Measurements from ENCODE around the gene MOCOS. TPM values are rescaled to one million over a fixed set of nuclear protein-coding genes. Genes with fewer than 3 reads are reported as not detected.

Gene MOCOS
- total and polyA plus RNA-seq, 11 donors: 0.07 to 1.0 (median 0.26) TPM

DNA sequence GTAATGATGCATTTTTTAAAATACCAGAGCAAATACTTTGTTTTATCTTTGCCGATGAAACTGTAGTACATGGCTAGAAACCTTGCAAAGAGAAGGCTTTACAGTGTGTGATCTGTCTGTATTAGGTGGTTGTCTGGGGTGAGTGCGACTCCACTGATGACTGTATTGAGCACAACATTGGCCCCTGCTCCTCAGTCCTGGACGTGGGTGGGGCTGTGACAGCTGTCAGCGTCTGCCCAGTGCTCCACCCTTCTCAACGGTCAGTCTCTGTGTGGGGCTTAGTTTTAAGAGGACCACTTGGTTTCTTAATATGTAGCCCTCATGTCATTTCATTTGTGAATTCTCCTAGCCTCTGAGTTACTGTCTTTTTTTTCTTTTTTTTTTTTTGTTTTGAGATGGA lies 17.4 kb upstream of the MOCOS start:
- H3K4me3 ChIP-seq: no peak overlapping the region
- H3K4me1 ChIP-seq: no peaks in the 10 kb centered on the region
- WGBS, 4 donors: 60 to 82% (median 73%) methylated on average over 5 of the region's 5 CpGs
- DNase-seq (no peak), ATAC-seq (no peak)
- no peak for TF ChIP-seq POLR2A (IDR thresholded peaks at IDR 0.05)
- TF ChIP-seq, protein P1, sequence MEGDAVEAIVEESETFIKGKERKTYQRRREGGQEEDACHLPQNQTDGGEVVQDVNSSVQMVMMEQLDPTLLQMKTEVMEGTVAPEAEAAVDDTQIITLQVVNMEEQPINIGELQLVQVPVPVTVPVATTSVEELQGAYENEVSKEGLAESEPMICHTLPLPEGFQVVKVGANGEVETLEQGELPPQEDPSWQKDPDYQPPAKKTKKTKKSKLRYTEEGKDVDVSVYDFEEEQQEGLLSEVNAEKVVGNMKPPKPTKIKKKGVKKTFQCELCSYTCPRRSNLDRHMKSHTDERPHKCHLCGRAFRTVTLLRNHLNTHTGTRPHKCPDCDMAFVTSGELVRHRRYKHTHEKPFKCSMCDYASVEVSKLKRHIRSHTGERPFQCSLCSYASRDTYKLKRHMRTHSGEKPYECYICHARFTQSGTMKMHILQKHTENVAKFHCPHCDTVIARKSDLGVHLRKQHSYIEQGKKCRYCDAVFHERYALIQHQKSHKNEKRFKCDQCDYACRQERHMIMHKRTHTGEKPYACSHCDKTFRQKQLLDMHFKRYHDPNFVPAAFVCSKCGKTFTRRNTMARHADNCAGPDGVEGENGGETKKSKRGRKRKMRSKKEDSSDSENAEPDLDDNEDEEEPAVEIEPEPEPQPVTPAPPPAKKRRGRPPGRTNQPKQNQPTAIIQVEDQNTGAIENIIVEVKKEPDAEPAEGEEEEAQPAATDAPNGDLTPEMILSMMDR (IDR thresholded peaks at IDR 0.05): no peak
- intact Hi-C loops (cut with DNase I): loop anchor here in 1 of 10 donors (5.0 kb wide), 1 partner anchor 102 kb away; no protein-coding TSS in a partner anchor
- peaks cover 0 to 100% (median 95%) of the 10 kb centered on the region in 9 donors for H3K36me3 ChIP-seq
- H3K27ac ChIP-seq: no peak overlapping the region
- H3K27me3 ChIP-seq: no peaks in the 10 kb centered on the region
- H3K9me3 ChIP-seq: no peaks in the 10 kb centered on the region

DNA sequence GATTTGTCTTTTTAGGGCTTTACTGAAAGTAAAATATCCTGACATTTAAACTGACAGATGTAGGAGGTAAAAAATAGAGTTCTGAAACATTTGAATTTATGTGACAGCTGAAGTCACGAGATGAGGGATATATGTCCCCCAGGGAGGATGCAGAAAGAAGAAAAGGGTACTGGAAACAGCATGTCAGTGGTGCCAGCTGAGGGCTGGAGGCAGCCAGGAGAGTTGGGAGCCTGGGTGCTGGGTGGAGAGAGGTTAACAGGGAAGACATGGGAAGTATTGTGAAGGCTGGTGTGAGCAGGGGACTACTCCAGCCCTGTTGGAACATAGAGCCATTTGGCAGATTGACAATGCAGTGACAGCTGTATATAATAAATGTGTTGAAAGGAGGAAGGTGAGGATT lies 11.8 kb upstream of the MOCOS start:
- intact Hi-C loops (cut with DNase I): no loop called here
- no peak for ATAC-seq
- Histone ChIP-seq H3K36me3 (peaks cover 0 to 74% (median 66%) of the 10 kb centered on the region in 9 donors), H3K4me1 (peaks cover 0 to 13% (median 11%) of the 10 kb centered on the region in 12 donors), H3K27ac (no peak overlapping the region), H3K9me3 (no peaks in the 10 kb centered on the region), H3K27me3 (no peaks in the 10 kb centered on the region), H3K4me3 (no peak overlapping the region)
- TF ChIP-seq, protein P1 (IDR thresholded peaks at IDR 0.05): no peak
- TF ChIP-seq POLR2A (IDR thresholded peaks at IDR 0.05): no peak
- WGBS, 4 donors: 77 to 85% (median 82%) methylated on average over 1 of the region's 1 CpG
- DNase-seq: no peak

- DNase-seq (no peak), ATAC-seq (no peak)
- no peak for TF ChIP-seq POLR2A (IDR thresholded peaks at IDR 0.05)
- TF ChIP-seq, protein P1 (IDR thresholded peaks at IDR 0.05): no peak
- Histone ChIP-seq H3K4me1 (peaks cover 0 to 15% (median 11%) of the 10 kb centered on the region in 12 donors), H3K36me3 (peaks cover 0 to 67% (median 59%) of the 10 kb centered on the region in 9 donors), H3K9me3 (no peaks in the 10 kb centered on the region), H3K4me3 (no peak overlapping the region), H3K27me3 (no peaks in the 10 kb centered on the region), H3K27ac (no peak overlapping the region)
- intact Hi-C loops (cut with DNase I): no loop called here
- 83 to 100% (median 97%) methylated on average over 2 of the region's 2 CpGs for WGBS, 4 donors
Measured at GRCh38 chr18:36176177-36176584, 11.1 kb upstream of the MOCOS start.

- Histone ChIP-seq H3K27ac (no peak overlapping the region), H3K27me3 (no peaks in the 10 kb centered on the region), H3K4me1 (peaks cover 0 to 15% (median 11%) of the 10 kb centered on the region in 12 donors), H3K36me3 (peaks cover 0 to 62% (median 53%) of the 10 kb centered on the region in 9 donors), H3K4me3 (no peak overlapping the region), H3K9me3 (no peaks in the 10 kb centered on the region)
- DNase-seq (no peak), ATAC-seq (no peak)
- 87 to 94% (median 91%) methylated on average over 9 of the region's 9 CpGs for WGBS, 4 donors
- TF ChIP-seq POLR2A (IDR thresholded peaks at IDR 0.05): no peak
- TF ChIP-seq, protein P1 (IDR thresholded peaks at IDR 0.05): no peak
- intact Hi-C loops (cut with DNase I): no loop called here
Measured at GRCh38 chr18:36176711-36177110, 10.6 kb upstream of the MOCOS start.
